ENCODE results near the gene ZNF568.

The ZNF568 gene

DNA sequence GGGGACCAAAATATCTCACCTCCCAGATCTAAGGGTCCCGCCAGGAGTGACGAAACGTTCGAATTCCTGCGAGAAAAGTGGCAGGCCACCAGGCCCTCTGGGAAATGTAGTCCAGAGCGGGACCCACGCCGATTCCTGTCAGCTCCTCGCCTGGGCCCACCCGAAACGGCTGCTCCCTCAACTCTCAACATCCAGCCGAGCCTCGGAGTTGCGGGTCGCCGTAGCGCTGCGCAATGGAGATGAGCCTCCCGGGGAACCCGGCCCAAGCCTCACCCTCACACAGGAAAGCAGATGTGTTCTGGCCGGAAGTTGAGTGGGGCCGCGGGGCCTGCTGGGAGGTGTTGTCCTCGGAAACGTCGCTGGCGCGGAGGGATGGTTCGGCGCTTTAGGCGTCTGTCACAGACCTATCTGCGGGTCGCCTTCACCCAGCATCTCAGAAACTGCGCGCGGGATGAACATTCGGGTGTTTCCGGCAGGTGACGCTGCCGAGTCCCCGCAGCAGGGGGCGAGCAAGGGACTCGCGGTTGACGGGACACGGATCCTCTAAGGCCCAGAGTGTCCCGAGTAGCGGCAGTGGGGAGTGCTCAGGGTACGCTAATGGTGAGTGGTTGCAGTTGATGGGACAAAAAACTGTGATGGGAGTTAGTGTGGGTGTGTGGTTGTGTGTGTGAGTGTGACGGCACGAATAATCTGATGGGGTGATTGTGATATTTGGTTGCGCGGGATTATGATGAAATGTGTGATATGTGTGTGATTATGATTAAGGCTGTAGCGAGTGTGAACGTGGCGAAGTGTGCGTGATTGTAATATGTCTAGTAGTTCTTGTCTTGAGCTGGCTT lies at the start of gene ZNF568, which contains the start of gene ZNF829:
Gene ZNF568 (plus strand): TSS at position 341 of the 839 bp plus-strand sequence. CDS start 6,439 bp downstream, outside the sequence.
Gene ZNF829 (minus strand): TSS at position 300 of the 839 bp plus-strand sequence. CDS start 1,124 bp downstream, outside the sequence.
- peak; percentile 81 for DNase-seq (ENCODE audit: low read depth in 2 of 2)

DNA sequence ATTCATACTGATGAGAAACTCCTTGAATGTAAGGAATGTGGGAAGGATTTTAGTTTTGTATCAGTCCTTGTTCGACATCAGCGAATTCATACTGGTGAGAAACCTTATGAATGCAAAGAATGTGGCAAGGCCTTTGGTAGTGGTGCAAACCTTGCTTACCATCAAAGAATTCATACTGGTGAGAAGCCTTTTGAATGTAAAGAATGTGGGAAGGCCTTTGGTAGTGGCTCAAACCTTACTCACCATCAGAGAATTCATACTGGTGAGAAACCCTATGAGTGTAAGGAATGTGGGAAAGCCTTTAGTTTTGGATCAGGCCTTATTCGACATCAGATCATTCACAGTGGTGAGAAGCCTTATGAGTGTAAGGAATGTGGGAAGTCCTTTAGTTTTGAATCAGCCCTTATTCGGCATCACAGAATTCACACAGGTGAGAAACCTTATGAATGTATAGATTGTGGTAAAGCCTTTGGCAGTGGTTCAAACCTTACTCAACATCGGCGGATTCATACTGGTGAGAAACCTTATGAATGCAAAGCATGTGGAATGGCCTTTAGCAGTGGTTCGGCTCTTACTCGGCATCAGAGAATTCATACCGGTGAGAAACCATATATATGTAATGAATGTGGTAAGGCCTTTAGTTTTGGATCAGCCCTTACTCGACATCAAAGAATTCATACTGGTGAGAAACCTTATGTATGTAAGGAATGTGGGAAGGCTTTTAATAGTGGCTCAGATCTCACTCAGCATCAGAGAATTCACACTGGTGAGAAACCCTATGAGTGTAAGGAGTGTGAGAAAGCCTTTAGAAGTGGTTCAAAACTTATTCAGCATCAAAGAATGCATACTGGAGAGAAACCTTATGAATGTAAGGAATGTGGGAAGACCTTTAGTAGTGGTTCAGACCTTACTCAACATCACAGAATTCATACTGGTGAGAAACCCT lies 38.9 kb upstream of the ZNF568 start:
- no peak for DNase-seq (ENCODE audit: low read depth in 2 of 2)

DNA sequence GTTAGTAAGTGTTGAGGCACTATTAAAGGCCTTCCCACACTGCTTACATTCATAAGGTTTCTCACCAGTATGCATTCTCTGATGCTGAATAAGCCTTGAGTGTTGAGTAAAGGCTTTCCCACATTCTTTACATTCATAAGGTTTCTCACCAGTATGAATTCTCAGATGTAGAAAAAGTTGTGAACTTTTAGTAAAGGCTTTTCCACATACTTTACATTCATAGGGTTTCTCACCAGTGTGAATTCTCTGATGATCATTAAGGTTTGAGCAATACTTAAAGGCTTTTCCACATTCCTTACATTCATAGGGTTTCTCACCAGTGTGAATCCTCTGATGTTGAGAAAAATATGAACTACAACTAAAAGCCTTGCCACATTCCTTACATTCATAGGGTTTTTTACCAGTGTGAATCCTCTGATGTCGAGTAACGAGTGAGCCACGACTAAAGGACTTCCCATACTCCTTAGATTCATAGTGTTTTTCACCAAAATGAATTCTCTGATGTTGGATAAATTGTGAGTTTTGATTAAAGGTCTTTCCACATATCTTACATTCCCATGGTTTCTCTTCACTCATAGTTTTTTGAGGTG lies 24.3 kb upstream of the ZNF568 start:
- DNase-seq (ENCODE audit: low read depth in 2 of 2) = no peak

DNA sequence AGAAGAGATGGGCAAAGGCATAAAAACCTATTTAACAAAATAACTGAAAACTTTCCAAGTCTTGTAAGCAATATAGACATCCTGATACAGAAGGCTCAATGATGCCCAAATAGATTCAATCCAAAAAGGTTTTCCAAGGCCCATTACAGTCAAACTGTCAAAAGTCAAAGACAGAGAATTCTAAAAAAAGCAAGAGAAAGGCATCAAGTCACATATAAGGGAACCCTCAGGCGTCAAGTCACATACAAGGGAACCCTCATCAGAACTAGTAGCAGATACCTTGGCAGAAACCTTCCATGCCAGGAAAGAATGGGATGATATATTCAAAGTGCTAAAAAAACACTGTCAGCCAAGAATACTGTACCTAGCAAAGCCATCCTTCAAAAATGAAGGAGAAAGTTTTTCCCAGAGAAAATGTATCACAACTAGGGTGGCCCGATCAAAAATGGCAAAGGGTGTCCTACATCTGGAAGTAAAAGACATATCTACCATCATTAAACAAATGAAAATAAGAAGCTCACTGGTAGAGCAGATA lies 21.2 kb upstream of the ZNF568 start:
- DNase-seq (ENCODE audit: low read depth in 2 of 2) = no peak

GRCh38 chr19:36898422-36898821 lies 17.7 kb upstream of the ZNF568 start:
- no peak for DNase-seq (ENCODE audit: low read depth in 2 of 2)

DNA sequence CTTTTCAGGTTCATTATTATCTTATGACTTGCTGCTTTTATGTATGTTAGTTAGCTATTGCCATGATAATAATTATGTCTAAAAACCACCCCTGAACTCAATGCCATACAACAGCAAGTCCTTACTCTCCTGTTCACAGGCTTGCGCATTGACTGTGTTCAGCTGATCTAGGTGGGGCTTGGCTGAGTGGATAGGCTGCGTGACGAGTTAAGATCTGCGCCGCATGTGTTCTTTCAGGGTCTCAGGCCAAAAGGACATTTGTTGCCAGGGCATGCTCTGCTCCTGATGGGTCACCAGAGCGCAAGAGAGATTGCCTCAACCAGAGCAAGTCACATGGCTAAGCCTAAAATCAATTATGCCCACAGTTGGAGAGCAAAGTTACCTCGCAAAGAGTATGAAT lies 859 bp downstream of the ZNF568 start:
- DNase-seq (ENCODE audit: low read depth in 2 of 2) = no peak

- DNase-seq (ENCODE audit: low read depth in 2 of 2) = no peak
Observed at GRCh38 chr19:36918090-36918489, 2.0 kb downstream of the ZNF568 start.

DNA sequence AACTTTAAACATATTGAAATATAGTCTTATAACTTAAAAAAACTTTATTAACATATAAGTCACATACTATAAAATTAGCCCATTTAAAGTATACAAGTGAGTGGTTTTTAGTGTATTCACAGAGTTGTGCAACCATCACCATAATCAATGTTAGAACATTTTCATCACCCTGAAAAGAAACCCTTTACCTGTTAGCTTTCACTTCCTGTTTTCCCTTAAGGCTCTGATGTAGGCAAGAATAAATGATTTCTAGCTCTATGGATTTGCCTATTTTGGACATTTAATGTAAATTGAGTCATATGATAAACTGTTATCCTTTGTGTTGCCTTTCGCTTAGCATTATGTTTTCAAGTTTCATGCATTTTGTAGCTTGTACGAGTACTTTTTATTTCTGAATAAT lies 15.6 kb downstream of the ZNF568 start:
- DNase-seq (ENCODE audit: low read depth in 2 of 2) = no peak

GRCh38 chr19:36939153-36939552 lies 23.0 kb downstream of the ZNF568 start:
- DNase-seq (ENCODE audit: low read depth in 2 of 2) = no peak

DNA sequence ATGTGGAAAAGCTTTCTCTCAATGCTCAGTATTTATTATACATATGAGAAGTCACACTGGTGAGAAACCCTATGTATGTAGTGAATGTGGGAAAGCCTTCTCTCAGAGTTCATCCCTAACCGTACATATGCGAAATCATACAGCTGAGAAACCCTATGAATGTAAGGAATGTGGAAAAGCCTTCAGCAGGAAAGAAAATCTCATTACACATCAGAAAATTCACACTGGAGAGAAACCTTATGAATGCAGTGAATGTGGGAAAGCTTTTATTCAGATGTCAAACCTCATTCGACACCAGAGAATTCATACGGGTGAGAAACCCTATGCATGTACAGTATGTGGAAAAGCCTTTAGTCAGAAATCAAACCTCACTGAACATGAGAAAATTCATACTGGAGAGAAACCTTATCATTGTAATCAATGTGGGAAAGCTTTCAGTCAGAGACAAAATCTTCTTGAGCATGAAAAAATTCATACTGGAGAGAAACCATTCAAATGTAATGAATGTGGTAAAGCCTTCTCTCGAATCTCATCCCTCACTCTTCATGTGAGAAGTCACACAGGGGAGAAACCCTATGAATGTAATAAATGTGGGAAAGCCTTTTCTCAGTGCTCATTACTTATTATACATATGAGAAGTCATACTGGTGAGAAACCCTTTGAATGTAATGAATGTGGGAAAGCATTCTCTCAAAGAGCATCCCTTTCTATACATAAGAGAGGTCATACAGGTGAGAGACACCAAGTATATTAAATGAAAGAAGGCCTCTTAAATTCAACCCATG lies 34.4 kb downstream of the ZNF568 start:
- no peak for DNase-seq (ENCODE audit: low read depth in 2 of 2)

GRCh38 chr19:36962346-36962745 lies 46.2 kb downstream of the ZNF568 start:
- no peak for DNase-seq (ENCODE audit: low read depth in 2 of 2)

- DNase-seq (ENCODE audit: low read depth in 2 of 2) = no peak
Observed at GRCh38 chr19:36963280-36963679, 47.1 kb downstream of the ZNF568 start.

DNA sequence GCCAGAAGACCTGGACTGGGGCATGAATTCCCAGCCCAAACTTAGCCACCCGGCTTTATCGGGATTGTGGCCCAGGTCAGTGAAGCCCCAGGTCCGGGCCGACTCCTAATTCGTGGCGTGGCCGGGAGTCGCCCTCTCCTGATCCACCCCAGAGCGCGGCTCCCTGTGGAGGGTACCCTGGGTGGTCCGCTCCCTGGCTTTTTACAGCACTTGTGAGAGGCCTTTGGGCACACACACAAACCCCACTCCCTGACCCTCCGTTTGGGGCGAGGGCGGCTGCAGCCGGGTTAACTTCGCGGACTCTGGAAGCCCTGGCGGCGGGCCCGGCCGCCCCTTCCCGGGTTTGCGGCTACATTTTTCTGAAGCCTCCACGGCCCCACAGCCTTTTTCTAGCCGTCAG lies 56.4 kb downstream of the ZNF568 start:
- no peak for DNase-seq (ENCODE audit: low read depth in 2 of 2)

GRCh38 chr19:36973021-36973843 lies 57.1 kb downstream of the ZNF568 start:
- DNase-seq (ENCODE audit: low read depth in 2 of 2) = peak; percentile 44 to 56

- DNase-seq (ENCODE audit: low read depth in 2 of 2) = no peak
Observed at GRCh38 chr19:36973844-36974195, 57.7 kb downstream of the ZNF568 start.

GRCh38 chr19:36986131-36986530 lies 70.0 kb downstream of the ZNF568 start:
- DNase-seq (ENCODE audit: low read depth in 2 of 2) = no peak

DNA sequence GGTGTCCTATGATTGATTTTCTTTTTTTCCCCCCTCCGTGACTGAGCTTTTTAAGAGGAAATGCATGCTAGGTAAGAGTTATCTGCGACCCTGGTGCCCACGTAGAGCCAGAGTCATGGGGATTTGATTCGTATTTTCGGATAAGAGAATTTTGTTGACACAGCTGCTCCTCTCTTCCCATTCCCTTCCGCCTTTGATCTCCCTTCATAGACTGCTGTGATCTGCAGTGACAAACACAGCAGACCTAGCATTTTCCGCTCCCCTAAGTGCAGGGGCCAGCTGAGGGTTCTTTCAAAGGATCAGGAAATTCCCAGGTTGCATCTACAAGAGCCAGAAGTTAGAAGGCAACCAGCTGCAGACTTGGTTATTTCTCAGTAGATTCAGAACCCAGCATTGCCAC lies 70.5 kb downstream of the ZNF568 start:
- no peak for DNase-seq (ENCODE audit: low read depth in 2 of 2)

DNA sequence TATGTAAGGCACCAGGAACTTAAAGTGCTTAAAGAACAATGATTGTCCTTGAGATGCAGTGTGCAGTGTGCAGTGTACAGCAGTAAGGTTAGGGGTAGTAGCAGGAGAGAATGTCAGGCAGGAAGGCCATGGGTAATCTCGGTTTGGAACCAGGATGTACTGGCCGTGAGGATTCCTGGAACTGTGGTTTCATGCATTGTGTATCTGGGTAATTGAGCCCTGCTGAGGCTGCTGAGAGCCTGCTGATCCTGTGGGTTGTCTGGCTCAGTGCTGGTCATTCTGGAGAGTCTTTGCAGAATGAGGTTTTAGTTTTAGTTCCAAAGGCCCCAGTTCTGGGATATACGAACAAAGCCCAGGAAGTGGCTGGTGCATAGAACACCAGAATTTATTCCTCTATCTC lies 71.0 kb downstream of the ZNF568 start:
- no peak for DNase-seq (ENCODE audit: low read depth in 2 of 2)

- no peak for DNase-seq (ENCODE audit: low read depth in 2 of 2)
Observed at GRCh38 chr19:36997152-36997842, 81.2 kb downstream of the ZNF568 start.

DNA sequence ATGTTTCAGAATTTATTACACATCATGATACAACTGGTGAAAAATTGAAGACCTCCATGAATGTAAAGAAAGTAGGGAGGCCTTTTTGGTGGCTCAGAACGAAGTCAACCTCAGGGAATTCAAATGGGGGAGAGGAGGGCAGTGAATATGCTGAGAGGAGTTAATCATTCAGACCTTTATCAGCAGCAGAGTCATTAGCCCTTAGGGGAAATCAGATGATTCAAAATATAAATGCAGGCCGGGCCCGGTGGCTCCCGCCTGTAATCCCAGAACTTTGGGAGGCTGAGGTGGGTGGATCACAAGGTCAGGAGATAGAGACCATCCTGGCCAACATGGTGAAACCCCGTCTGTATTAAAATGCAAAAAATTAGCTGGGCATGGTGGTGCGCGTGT lies 81.7 kb downstream of the ZNF568 start:
- no peak for DNase-seq (ENCODE audit: low read depth in 2 of 2)
